ENCODE results near the gene OTOP3. TPM values are rescaled to one million over a fixed set of nuclear protein-coding genes. Genes with fewer than 3 reads are reported as not detected.

Gene OTOP3
- total and polyA plus RNA-seq, 2 experiments from 2014 or later = not detected

- TF ChIP-seq ZNF462 (CRISPR knock-in tag; IDR thresholded peaks at IDR 0.05) (no peak), CREB1 (CRISPR knock-in tag; IDR thresholded peaks at IDR 0.05; ENCODE audit: low read depth) (no peak), NANOG (IDR thresholded peaks at IDR 0.05; ENCODE audit: borderline replicate concordance) (no peak), EZH2phosphoT487 (IDR thresholded peaks at IDR 0.05; ENCODE audit: unreplicated experiment) (no peak), EZH2 (IDR thresholded peaks at IDR 0.05; ENCODE audit: low read depth, unreplicated experiment) (no peak), ZNF331 (CRISPR knock-in tag; IDR thresholded peaks at IDR 0.05; ENCODE audit: low read depth) (no peak), JUNB (IDR thresholded peaks at IDR 0.05; ENCODE audit: unreplicated experiment) (no peak)
Observed at GRCh38 chr17:74962622-74963394, 27.1 kb downstream of the OTOP3 start (continued).

GRCh38 chr17:74963656-74964055, 28.0 kb downstream of the OTOP3 start:
- Histone ChIP-seq H3K36me3 (ENCODE audit: insufficient read depth) (no peaks in the 10 kb centered on the region), H3K4me2 (no peak overlapping the region), H2AFZ (no peak overlapping the region), H3F3A (replicated peaks; ENCODE audit: low read depth) (no peaks in the 10 kb centered on the region), H3K27me3 (ENCODE audit: insufficient read depth) (peaks cover 5% of the 10 kb centered on the region; the same call in 1 of the 2 replicates), H3K4me3 (no peak overlapping the region), H3K4me1 (ENCODE audit: insufficient read depth) (peaks cover 6% of the 10 kb centered on the region; the same call in 1 of the 2 replicates), H3K27ac (ENCODE audit: low read depth) (no peak overlapping the region), H3K79me2 (replicated peaks; ENCODE audit: insufficient read depth) (no peaks in the 10 kb centered on the region), H4K20me1 (replicated peaks; ENCODE audit: insufficient read depth) (no peaks in the 10 kb centered on the region), H3K9me2 (ENCODE audit: insufficient read depth) (no peaks in the 10 kb centered on the region)
- peaks cover 7% of the 10 kb centered on the region for H3K4me1 Mint-ChIP-seq
- H3K36me3 Mint-ChIP-seq (ENCODE audit: low read depth) = no peaks in the 10 kb centered on the region; the same call in 2 of the 3 replicates
- no peaks in the 10 kb centered on the region; the same call in 2 of the 3 replicates for H3K9me3 Mint-ChIP-seq
- H3K4me3 Mint-ChIP-seq = no peak overlapping the region
- H3K27ac Mint-ChIP-seq = no peak overlapping the region
- DNase-seq (ENCODE audit: low spot score) (peak; percentile 47), ATAC-seq (peak; percentile 32)
- no peak for TF ChIP-seq EZH2 (IDR thresholded peaks at IDR 0.05; ENCODE audit: low read depth, unreplicated experiment)
- TF ChIP-seq CTCF (conservative IDR thresholded peaks at IDR 0.05; ENCODE audit: low read depth in 2 of 2) = peak; percentile 35 to 48
- peaks cover 18% of the 10 kb centered on the region for H3K27me3 Mint-ChIP-seq (ENCODE audit: insufficient read depth, low read depth, poor library complexity)

Data from GM23338 (cell line).